Measurements from ENCODE around the gene ACAT1. TPM values are rescaled to one million over a fixed set of nuclear protein-coding genes. Genes with fewer than 3 reads are reported as not detected.

The ACAT1 gene
- total and polyA plus RNA-seq, 2 experiments from 2014 or later: 87.1 to 188 TPM

DNA sequence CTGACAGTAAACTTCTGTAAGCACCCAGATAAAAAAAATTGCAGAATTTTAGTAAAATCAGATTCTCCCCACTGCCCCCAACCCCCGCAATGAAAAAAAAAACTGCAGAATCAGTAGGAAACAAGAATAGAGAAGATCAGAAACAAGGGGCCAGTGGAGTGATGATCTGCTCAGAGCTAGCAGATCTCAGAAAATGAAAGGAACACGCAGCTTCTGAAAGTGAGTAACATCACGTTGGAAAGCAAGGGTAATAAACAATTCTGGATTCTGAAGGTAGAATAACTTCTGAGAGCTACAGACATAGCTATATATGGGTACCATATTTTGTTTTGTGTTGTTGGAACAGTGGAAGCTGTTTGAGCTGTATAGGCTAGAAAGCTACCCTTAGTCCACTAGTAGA lies 23.2 kb downstream of the ACAT1 start:
- no peaks in the 10 kb centered on the region for H4K20me1 ChIP-seq (ENCODE audit: insufficient read depth, poor library complexity, severe bottlenecking)
- H3K9me2 ChIP-seq (replicated peaks; ENCODE audit: insufficient read depth): no peaks in the 10 kb centered on the region
- H3K36me3 ChIP-seq (replicated peaks; ENCODE audit: insufficient read depth, low read depth): no peaks in the 10 kb centered on the region
- WGBS (ENCODE audit: low lambda C conversion rate, missing lambda C conversion rate): 97% methylated on average over 3 of the region's 3 CpGs
- H3K4me2 ChIP-seq: no peak overlapping the region
- TF ChIP-seq EZH2phosphoT487 (IDR thresholded peaks at IDR 0.05; ENCODE audit: low read depth, severe bottlenecking, unreplicated experiment) (no peak), CTCF (IDR thresholded peaks at IDR 0.05; ENCODE audit: poor library complexity) (no peak), EZH2 (IDR thresholded peaks at IDR 0.05; ENCODE audit: borderline replicate concordance) (no peak)
- no peaks in the 10 kb centered on the region for H3K79me2 ChIP-seq
- no peaks in the 10 kb centered on the region for H3K9me3 ChIP-seq (ENCODE audit: low read depth)
- no peak overlapping the region for H3K27ac ChIP-seq
- DNase-seq (ENCODE audit: low spot score): no peak
- H3K27me3 ChIP-seq: no peaks in the 10 kb centered on the region
- no peaks in the 10 kb centered on the region for H3K4me1 ChIP-seq (ENCODE audit: insufficient read depth)
- no peak overlapping the region for H2AFZ ChIP-seq
- no peak overlapping the region for H3K4me3 ChIP-seq

GRCh38 chr11:108147150-108147549 lies 25.8 kb downstream of the ACAT1 start:
- H3K9me3 ChIP-seq (ENCODE audit: low read depth): no peaks in the 10 kb centered on the region
- no peak for TF ChIP-seq EZH2 (IDR thresholded peaks at IDR 0.05; ENCODE audit: borderline replicate concordance)
- TF ChIP-seq CTCF (IDR thresholded peaks at IDR 0.05; ENCODE audit: poor library complexity): no peak
- no peak for TF ChIP-seq EZH2phosphoT487 (IDR thresholded peaks at IDR 0.05; ENCODE audit: low read depth, severe bottlenecking, unreplicated experiment)
- H3K9me2 ChIP-seq (replicated peaks; ENCODE audit: insufficient read depth): no peaks in the 10 kb centered on the region
- no peak overlapping the region for H3K4me3 ChIP-seq
- H3K79me2 ChIP-seq: no peaks in the 10 kb centered on the region
- H3K27ac ChIP-seq: no peak overlapping the region
- no peaks in the 10 kb centered on the region for H3K36me3 ChIP-seq (replicated peaks; ENCODE audit: insufficient read depth, low read depth)
- H2AFZ ChIP-seq: no peak overlapping the region
- no peak overlapping the region for H3K4me2 ChIP-seq
- WGBS (ENCODE audit: low lambda C conversion rate, missing lambda C conversion rate): 92% methylated on average over 1 of the region's 1 CpG
- H3K27me3 ChIP-seq: no peaks in the 10 kb centered on the region
- H4K20me1 ChIP-seq (ENCODE audit: insufficient read depth, poor library complexity, severe bottlenecking): no peaks in the 10 kb centered on the region
- DNase-seq (ENCODE audit: low spot score): no peak
- no peaks in the 10 kb centered on the region for H3K4me1 ChIP-seq (ENCODE audit: insufficient read depth)

DNA sequence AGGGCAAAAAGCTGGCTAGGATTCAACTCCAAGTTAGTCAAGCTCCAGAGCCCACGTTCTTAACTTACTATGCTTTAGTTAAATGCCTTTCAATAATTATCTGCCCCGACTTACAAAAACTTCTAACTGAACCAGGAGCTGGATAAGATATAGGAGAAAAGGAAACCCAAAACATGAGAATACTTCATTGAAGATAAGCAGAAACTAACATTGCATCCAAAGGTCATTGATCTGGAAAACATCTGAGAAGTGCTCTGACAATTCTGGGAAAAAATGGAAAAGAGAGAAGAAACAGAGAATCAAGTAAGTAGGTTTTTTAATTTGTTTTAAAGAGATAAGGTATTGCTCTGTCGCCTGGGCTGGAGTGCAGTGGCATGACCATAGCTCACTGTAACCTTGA lies 27.2 kb downstream of the ACAT1 start:
- H3K27me3 ChIP-seq: no peaks in the 10 kb centered on the region
- no peak for DNase-seq (ENCODE audit: low spot score)
- no peak overlapping the region for H3K4me3 ChIP-seq
- H3K4me2 ChIP-seq: no peak overlapping the region
- H3K27ac ChIP-seq: no peak overlapping the region
- no peaks in the 10 kb centered on the region for H3K4me1 ChIP-seq (ENCODE audit: insufficient read depth)
- no peaks in the 10 kb centered on the region for H3K36me3 ChIP-seq (replicated peaks; ENCODE audit: insufficient read depth, low read depth)
- H3K9me2 ChIP-seq (replicated peaks; ENCODE audit: insufficient read depth): no peaks in the 10 kb centered on the region
- H3K9me3 ChIP-seq (ENCODE audit: low read depth): no peaks in the 10 kb centered on the region
- H2AFZ ChIP-seq: no peak overlapping the region
- 59% methylated on average over 3 of the region's 3 CpGs for WGBS (ENCODE audit: low lambda C conversion rate, missing lambda C conversion rate)
- H3K79me2 ChIP-seq: no peaks in the 10 kb centered on the region
- no peaks in the 10 kb centered on the region for H4K20me1 ChIP-seq (ENCODE audit: insufficient read depth, poor library complexity, severe bottlenecking)
- TF ChIP-seq EZH2 (IDR thresholded peaks at IDR 0.05; ENCODE audit: borderline replicate concordance): no peak
- TF ChIP-seq CTCF (IDR thresholded peaks at IDR 0.05; ENCODE audit: poor library complexity): no peak
- TF ChIP-seq EZH2phosphoT487 (IDR thresholded peaks at IDR 0.05; ENCODE audit: low read depth, severe bottlenecking, unreplicated experiment): no peak

- Histone ChIP-seq H3K4me3 (no peak overlapping the region), H3K4me2 (no peak overlapping the region), H3K79me2 (no peaks in the 10 kb centered on the region), H3K9me2 (replicated peaks; ENCODE audit: insufficient read depth) (no peaks in the 10 kb centered on the region), H3K27ac (no peak overlapping the region), H3K9me3 (ENCODE audit: low read depth) (no peaks in the 10 kb centered on the region), H4K20me1 (ENCODE audit: insufficient read depth, poor library complexity, severe bottlenecking) (no peaks in the 10 kb centered on the region), H2AFZ (no peak overlapping the region), H3K4me1 (ENCODE audit: insufficient read depth) (no peaks in the 10 kb centered on the region), H3K36me3 (replicated peaks; ENCODE audit: insufficient read depth, low read depth) (no peaks in the 10 kb centered on the region), H3K27me3 (no peaks in the 10 kb centered on the region)
- no peak for DNase-seq (ENCODE audit: low spot score)
- 83% methylated on average over 2 of the region's 2 CpGs for WGBS (ENCODE audit: low lambda C conversion rate, missing lambda C conversion rate)
- TF ChIP-seq EZH2phosphoT487 (IDR thresholded peaks at IDR 0.05; ENCODE audit: low read depth, severe bottlenecking, unreplicated experiment) (no peak), EZH2 (IDR thresholded peaks at IDR 0.05; ENCODE audit: borderline replicate concordance) (no peak), CTCF (IDR thresholded peaks at IDR 0.05; ENCODE audit: poor library complexity) (no peak)
These were observed 33.2 kb downstream of the ACAT1 start for GRCh38 chr11:108154591-108154990.
